ENCODE measurements around the gene ELFN1. TPM values are rescaled to one million over a fixed set of nuclear protein-coding genes. Genes with fewer than 3 reads are reported as not detected.

ELFN1 gene
- total RNA-seq, 8 experiments from 2014 or later, result 0.13 to 25.2 (median 8.1) TPM

GRCh38 chr7:1768832-1769231 is 98.8 kb downstream of the ELFN1 start:
- in situ Hi-C loops (cut with MboI; ENCODE audit: low pct_unique_long_range_greater_than_20kb in 2 of 9, low sequenced_read_pairs in 9 of 9, unreplicated experiment in 9 of 9), result no loop called here

GRCh38 chr7:1769286-1770200 is 99.5 kb downstream of the ELFN1 start:
- in situ Hi-C loops (cut with MboI; ENCODE audit: low pct_unique_long_range_greater_than_20kb in 2 of 9, low sequenced_read_pairs in 9 of 9, unreplicated experiment in 9 of 9), result no loop called here
- Histone ChIP-seq H3K4me3 (no peak overlapping the region), H3K4me1 (replicated peaks in 1 of 2) (no peaks in the 10 kb centered on the region), H3K27ac (no peak overlapping the region)
- WGBS, 10 experiments, result 60 to 95% (median 86%) methylated on average over 1 to 23 of the region's 54 CpGs; no CpG with 5 or more reads in 2 of the 10 experiments
- ATAC-seq (replicated peaks in 6 of 8), result no peak

More at GRCh38 chr7:1768832-1769231, 98.8 kb downstream of the ELFN1 start:
- Histone ChIP-seq H3K4me3 (no peak overlapping the region), H3K4me1 (replicated peaks in 1 of 2) (no peaks in the 10 kb centered on the region), H3K27ac (no peak overlapping the region)
- no peak for ATAC-seq (replicated peaks in 6 of 8)
- WGBS, 10 experiments, result 30 to 100% (median 88%) methylated on average over 1 to 6 of the region's 7 CpGs; no CpG with 5 or more reads in 1 of the 10 experiments

GRCh38 chr7:1770331-1770730 is 100.3 kb downstream of the ELFN1 start:
- 53 to 100% methylated on average over 1 to 6 of the region's 6 CpGs; no CpG with 5 or more reads in 8 of the 10 experiments for WGBS, 10 experiments

GRCh38 chr7:1775389-1775788 is 105.3 kb downstream of the ELFN1 start:
- no peak for ATAC-seq (replicated peaks in 6 of 8)
- Histone ChIP-seq H3K4me1 (replicated peaks in 1 of 2) (no peaks in the 10 kb centered on the region), H3K4me3 (no peak overlapping the region), H3K27ac (no peak overlapping the region)
- WGBS, 10 experiments, result 31 to 100% (median 73%) methylated on average over 3 to 4 of the region's 4 CpGs
- in situ Hi-C loops (cut with MboI; ENCODE audit: low pct_unique_long_range_greater_than_20kb in 2 of 9, low sequenced_read_pairs in 9 of 9, unreplicated experiment in 9 of 9), result no loop called here

More at GRCh38 chr7:1770331-1770730, 100.3 kb downstream of the ELFN1 start:
- no peak for ATAC-seq (replicated peaks in 6 of 8)
- in situ Hi-C loops (cut with MboI; ENCODE audit: low pct_unique_long_range_greater_than_20kb in 2 of 9, low sequenced_read_pairs in 9 of 9, unreplicated experiment in 9 of 9), result no loop called here
- Histone ChIP-seq H3K4me1 (replicated peaks in 1 of 2) (no peaks in the 10 kb centered on the region), H3K4me3 (no peak overlapping the region), H3K27ac (no peak overlapping the region)

GRCh38 chr7:1777122-1777521 is 107.0 kb downstream of the ELFN1 start:
- Histone ChIP-seq H3K4me1 (replicated peaks in 1 of 2) (no peaks in the 10 kb centered on the region), H3K4me3 (no peak overlapping the region), H3K27ac (no peak overlapping the region)
- 38 to 92% (median 69%) methylated on average over 2 to 6 of the region's 6 CpGs; no CpG with 5 or more reads in 4 of the 10 experiments for WGBS, 10 experiments
- in situ Hi-C loops (cut with MboI; ENCODE audit: low pct_unique_long_range_greater_than_20kb in 2 of 9, low sequenced_read_pairs in 9 of 9, unreplicated experiment in 9 of 9), result no loop called here
- no peak for ATAC-seq (replicated peaks in 6 of 8)

- in situ Hi-C loops (cut with MboI; ENCODE audit: low pct_unique_long_range_greater_than_20kb in 2 of 9, low sequenced_read_pairs in 9 of 9, unreplicated experiment in 9 of 9), result no loop called here
Measured at GRCh38 chr7:1779445-1779844, 109.4 kb downstream of the ELFN1 start.

GRCh38 chr7:1781369-1781768 is 111.3 kb downstream of the ELFN1 start:
- Histone ChIP-seq H3K27ac (no peak overlapping the region), H3K4me3 (no peak overlapping the region), H3K4me1 (replicated peaks in 1 of 2) (peaks cover 3 to 6% of the 10 kb centered on the region in 2 donors)
- 40 to 100% (median 95%) methylated on average over 1 to 8 of the region's 12 CpGs; no CpG with 5 or more reads in 3 of the 10 experiments for WGBS, 10 experiments
- in situ Hi-C loops (cut with MboI; ENCODE audit: low pct_unique_long_range_greater_than_20kb in 2 of 9, low sequenced_read_pairs in 9 of 9, unreplicated experiment in 9 of 9), result no loop called here
- no peak for ATAC-seq (replicated peaks in 6 of 8)

More at GRCh38 chr7:1779445-1779844, 109.4 kb downstream of the ELFN1 start:
- Histone ChIP-seq H3K27ac (no peak overlapping the region), H3K4me1 (replicated peaks in 1 of 2) (peaks cover 3 to 6% of the 10 kb centered on the region in 2 donors), H3K4me3 (no peak overlapping the region)
- WGBS, 10 experiments, result 63 to 98% (median 85%) methylated on average over 2 to 7 of the region's 14 CpGs; no CpG with 5 or more reads in 3 of the 10 experiments
- ATAC-seq (replicated peaks in 6 of 8), result no peak

- in situ Hi-C loops (cut with MboI; ENCODE audit: low pct_unique_long_range_greater_than_20kb in 2 of 9, low sequenced_read_pairs in 9 of 9, unreplicated experiment in 9 of 9), result no loop called here
- Histone ChIP-seq H3K4me3 (no peak overlapping the region), H3K27ac (no peak overlapping the region), H3K4me1 (replicated peaks in 1 of 2) (peaks cover 3 to 6% of the 10 kb centered on the region in 2 donors)
- WGBS, 10 experiments, result 50 to 100% (median 77%) methylated on average over 1 to 3 of the region's 3 CpGs
- ATAC-seq (replicated peaks in 6 of 8), result no peak
Measured at GRCh38 chr7:1785839-1786238, 115.8 kb downstream of the ELFN1 start.

GRCh38 chr7:1787241-1787640 is 117.2 kb downstream of the ELFN1 start:
- in situ Hi-C loops (cut with MboI; ENCODE audit: low pct_unique_long_range_greater_than_20kb in 2 of 9, low sequenced_read_pairs in 9 of 9, unreplicated experiment in 9 of 9), result no loop called here
- ATAC-seq (replicated peaks in 6 of 8), result no peak
- WGBS, 10 experiments, result 44 to 79% (median 62%) methylated on average over 3 to 8 of the region's 9 CpGs; no CpG with 5 or more reads in 4 of the 10 experiments
- Histone ChIP-seq H3K4me3 (no peak overlapping the region), H3K27ac (no peak overlapping the region), H3K4me1 (replicated peaks in 1 of 2) (peaks cover 3 to 6% of the 10 kb centered on the region in 2 donors)

GRCh38 chr7:1787681-1788235 is 117.7 kb downstream of the ELFN1 start:
- H3K4me3 ChIP-seq, result no peak overlapping the region
- in situ Hi-C loops (cut with MboI; ENCODE audit: low pct_unique_long_range_greater_than_20kb in 2 of 9, low sequenced_read_pairs in 9 of 9, unreplicated experiment in 9 of 9), result no loop called here
- 79 to 100% (median 83%) methylated on average over 1 to 11 of the region's 18 CpGs; no CpG with 5 or more reads in 3 of the 10 experiments for WGBS, 10 experiments
- H3K4me1 ChIP-seq (replicated peaks in 1 of 2), result peaks cover 3 to 6% of the 10 kb centered on the region in 2 donors
- no peak overlapping the region for H3K27ac ChIP-seq
- ATAC-seq (replicated peaks in 6 of 8), result no peak

- in situ Hi-C loops (cut with MboI; ENCODE audit: low pct_unique_long_range_greater_than_20kb in 2 of 9, low sequenced_read_pairs in 9 of 9, unreplicated experiment in 9 of 9), result no loop called here
- Histone ChIP-seq H3K4me1 (replicated peaks in 1 of 2) (no peaks in the 10 kb centered on the region), H3K27ac (no peak overlapping the region), H3K4me3 (no peak overlapping the region)
- 0 to 40% (median 21%) methylated on average over 1 of the region's 1 CpG for WGBS, 10 experiments
- ATAC-seq (replicated peaks in 6 of 8), result no peak
Measured at GRCh38 chr7:1794888-1795542, 124.9 kb downstream of the ELFN1 start.

Measured in motor neuron (in vitro differentiated cells).